Inflammatory macrophage (primary cell): ENCODE data around the gene ZNF618.

Source experiments
- DNase-seq, 2 donors: peaks; one replicate each; pipeline ENCODE4 v3.0.0-alpha.2; 2020 to 2022
- total RNA-seq, 18 experiments: gene quantifications; one replicate each; lab custom pipeline; 2026; ENCODE audit warnings: mixed read lengths in 6 of 18, inconsistent platforms in 2 of 18; lab: John Stamatoyannopoulos, UW

The ZNF618 gene, protein sequence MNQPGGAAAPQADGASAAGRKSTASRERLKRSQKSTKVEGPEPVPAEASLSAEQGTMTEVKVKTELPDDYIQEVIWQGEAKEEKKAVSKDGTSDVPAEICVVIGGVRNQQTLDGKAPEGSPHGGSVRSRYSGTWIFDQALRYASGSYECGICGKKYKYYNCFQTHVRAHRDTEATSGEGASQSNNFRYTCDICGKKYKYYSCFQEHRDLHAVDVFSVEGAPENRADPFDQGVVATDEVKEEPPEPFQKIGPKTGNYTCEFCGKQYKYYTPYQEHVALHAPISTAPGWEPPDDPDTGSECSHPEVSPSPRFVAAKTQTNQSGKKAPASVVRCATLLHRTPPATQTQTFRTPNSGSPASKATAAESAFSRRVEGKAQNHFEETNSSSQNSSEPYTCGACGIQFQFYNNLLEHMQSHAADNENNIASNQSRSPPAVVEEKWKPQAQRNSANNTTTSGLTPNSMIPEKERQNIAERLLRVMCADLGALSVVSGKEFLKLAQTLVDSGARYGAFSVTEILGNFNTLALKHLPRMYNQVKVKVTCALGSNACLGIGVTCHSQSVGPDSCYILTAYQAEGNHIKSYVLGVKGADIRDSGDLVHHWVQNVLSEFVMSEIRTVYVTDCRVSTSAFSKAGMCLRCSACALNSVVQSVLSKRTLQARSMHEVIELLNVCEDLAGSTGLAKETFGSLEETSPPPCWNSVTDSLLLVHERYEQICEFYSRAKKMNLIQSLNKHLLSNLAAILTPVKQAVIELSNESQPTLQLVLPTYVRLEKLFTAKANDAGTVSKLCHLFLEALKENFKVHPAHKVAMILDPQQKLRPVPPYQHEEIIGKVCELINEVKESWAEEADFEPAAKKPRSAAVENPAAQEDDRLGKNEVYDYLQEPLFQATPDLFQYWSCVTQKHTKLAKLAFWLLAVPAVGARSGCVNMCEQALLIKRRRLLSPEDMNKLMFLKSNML
- total RNA-seq = 3.8 to 49.2 (median 8.1) reads per million in 18 experiments

DNA sequence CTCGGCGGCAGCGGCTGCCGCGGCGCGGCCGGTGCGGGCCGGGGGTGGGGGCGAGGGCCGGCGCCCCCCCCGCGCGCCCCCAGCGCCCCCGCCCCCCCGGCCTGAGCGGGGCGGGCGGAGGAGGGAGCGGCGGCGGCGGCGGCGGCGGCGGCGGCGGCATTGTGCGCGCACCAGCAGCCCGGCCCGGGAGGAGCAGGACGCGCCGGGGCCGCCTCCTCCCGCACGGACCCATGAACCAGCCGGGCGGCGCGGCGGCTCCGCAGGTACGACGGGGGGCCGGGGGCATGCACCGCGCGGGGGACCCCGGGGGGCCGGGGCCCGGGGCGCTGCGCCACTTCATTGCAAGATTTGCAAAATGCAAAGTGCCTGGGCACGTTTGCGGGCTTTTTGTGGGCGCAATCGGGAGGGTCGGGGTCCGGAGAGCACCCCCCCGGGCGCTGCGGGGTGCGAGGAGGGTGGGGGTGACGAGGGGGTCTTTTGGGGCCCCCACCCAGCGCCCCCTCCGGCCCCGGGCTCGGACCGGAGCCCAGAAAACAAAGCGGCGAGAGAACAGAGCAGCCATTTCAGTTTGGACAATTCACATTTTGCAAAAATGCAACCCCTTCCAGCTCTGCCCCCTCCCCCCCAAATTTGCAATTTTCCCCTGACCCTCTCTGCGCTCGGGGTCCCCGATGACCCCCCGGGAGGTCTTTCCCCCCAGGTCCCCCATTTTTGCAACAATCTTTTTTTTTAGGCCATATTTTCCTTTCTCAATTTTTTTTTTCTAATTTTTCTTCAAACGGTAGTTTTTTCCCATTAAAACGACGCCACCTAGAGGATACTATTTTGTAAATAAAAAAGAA, at the start of gene ZNF618:
Gene ZNF618 (plus strand): TSS at position 159 of the 842 bp plus-strand sequence. CDS start 72 bp downstream, at position 231.
- peak; percentile 42 to 45 for DNase-seq

DNA sequence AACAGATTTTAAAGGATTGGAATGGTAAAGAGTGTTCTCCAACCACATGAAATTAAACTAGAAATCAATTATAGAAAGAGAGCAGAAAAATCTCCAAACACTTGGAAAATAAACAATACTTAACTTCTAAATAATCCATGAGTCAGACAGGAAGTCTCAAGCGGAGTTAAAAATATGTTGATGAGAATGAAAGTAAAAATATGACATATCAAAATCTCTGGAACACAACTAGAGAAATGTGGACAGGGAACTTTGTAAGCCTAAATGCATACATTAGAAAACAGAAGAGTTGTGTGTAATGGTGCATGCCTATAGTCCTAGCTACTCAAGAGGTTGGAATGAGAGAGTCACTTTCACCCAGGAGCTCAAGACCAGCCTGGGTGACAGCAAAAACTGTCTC, 47.9 kb upstream of the ZNF618 start:
- no peak for DNase-seq

DNA sequence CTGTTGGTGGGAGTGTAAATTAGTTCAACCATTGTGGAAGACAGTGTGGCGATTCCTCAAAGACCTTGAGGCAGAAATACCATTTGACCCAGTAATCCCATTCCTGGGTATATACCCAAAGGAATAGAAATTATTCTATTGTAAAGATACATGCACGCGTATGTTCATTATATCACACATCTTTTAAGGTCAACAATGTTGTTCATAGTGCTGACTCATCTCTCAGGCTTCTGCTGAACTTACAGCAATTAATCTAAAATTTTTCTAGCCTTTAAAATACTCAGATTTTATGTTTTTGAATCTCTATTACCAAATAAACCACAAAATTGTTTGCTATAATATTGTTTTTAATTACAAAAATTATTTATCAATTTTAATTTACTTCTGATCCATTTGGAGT, 38.8 kb upstream of the ZNF618 start:
- DNase-seq = no peak

DNA sequence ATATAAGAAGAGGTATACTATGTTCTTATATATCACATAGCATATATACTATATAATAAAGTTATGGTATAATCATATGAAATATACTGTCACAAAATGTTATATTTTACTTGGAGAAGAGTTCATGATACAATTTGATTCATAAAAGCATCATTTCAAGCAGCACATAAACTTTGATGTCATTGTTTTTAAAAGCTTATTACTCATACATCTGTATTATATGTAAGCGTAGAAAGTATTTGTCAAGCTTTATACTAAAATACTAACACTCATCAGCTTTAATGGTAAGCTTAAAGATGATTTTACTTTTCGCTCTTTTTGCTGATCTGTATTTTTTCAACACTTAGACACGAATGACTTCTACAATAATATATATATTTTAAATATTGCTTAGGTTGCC, 34.0 kb upstream of the ZNF618 start:
- no peak for DNase-seq

DNA sequence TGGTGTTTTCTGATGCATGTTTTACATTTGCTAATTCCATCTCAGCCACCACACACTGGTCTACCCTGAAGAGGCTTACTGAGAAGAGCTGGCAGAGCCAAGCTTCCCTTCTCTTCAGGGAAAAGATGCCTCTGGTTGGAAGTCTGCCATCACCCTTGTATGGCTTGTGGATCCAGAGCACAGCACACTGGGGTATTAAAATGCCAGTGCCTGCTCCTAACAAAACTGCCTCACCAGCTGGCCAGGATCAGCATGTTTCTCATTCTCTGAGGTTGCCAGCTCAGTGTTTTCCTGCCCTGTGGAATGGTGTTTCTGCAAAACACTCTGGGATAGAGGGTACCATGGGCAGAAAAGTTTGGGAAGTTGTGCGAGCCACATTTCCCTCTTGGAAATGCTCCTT, 31.6 kb upstream of the ZNF618 start:
- DNase-seq = no peak

DNA sequence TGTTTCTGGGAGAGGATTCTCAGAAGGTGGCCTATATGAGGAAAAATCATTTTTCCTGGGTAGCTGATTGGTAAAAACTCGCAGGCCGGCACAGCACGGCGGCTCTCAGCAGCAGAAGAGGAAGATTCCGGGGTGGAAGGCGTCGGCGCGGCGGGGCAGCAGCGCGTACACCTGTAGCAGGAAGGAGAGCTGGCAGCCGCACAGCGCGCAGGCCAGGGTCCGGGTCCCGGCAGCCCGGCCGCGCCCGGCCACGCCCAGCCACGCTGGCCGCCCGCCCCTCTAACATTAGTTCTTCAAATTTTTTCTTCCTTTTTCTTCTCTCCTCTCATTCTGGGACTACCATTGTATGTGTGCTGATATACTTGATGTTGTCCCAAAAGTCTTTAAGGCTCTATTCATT, 24.8 kb upstream of the ZNF618 start:
- no peak for DNase-seq

DNA sequence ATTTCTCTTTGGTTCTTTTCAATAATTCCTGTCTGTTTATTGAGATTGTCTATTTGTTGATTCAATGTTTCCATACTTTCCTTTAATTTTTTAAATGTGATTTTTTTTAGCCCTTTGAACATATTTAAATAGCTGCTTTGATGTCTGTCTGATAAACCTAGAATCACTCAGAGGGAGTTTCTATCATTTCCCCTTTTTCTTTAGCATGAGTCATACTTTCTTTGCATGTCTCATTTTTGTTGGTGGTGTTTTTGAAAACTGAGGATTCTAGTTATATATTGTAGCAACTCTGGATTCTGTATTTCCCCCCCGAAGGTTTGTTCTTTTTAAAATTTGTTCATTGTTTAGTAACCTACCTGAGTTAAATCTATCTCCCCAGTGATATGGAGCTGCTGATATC, 24.2 kb upstream of the ZNF618 start:
- DNase-seq = peak in 1 of 2 donors; percentile 53

DNA sequence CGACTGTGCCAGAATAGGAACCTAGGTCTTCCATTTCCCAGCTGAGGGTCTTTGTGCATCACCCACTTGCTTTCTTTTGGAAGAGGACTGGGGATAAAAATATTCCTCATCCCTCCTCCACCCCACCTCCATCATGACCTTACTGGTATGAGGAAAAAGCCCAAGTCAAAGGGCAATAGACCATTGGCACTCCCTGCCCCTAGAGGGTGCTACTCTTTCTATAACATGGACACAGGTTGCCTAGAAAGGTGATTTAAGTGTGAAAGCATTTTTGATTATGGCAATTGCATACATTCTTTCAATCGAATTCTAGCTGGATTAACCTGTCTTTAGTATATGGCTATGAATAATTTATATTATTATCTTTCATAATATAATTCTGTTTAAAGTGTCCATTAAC, 22.8 kb upstream of the ZNF618 start:
- DNase-seq = no peak

DNA sequence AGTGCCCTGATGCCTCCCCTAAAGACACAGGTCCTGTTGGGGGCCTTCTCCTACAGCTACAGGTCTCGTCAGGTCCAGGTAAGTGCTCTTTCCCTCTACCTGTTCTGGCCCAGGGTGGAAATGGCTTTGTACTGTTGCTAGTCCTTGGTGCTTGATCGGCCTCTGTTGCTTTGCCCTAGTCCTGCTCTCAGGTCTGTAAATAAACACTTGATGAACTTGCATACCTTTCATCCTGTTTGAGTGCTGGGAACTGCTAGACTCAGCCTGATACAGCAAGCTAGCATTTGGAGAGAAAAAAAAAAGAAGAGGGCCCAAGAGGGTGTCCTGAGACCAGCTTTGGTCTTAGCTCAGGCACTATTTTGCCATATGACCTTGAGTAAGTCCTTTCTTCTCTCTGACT, 21.8 kb upstream of the ZNF618 start:
- DNase-seq = no peak

DNA sequence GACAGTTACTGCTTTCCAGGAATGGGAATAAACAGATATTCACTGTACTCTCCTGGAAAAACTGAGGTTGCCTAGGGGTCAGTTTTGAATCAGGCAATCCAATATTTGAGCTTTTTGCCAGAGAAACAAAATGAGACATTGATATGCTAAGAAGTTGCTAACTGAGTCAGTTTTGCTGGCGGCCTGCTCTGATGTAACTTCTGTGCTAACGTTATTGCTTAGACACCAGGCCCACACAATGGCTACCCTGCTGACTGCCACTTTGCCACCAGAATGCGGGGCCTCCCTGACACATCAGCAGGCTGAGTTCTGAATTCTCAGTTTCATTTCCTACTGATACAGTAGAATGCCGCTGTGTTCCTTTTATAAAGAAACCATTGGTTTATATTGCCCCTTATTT, 18.2 kb upstream of the ZNF618 start:
- DNase-seq = peak; percentile 85 to 95

DNA sequence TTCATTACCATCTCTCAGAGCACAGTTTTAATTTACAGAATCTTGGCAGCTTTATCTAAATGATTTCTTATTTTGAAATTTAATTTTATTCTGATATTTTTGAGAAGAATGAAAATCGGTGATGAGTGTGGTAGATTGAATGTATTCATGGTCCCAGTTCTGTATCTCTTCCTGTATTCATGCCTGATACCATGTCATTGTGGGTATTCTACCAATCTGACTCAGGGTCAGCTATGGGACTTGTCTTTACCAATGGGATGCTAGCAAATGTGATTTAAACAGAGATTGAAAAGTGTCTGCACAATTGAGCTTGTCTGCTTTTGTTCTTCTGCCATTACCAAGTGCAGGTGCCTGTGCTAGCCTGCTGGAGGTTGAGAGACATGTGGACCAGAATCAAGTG, 17.8 kb upstream of the ZNF618 start:
- DNase-seq = no peak

DNA sequence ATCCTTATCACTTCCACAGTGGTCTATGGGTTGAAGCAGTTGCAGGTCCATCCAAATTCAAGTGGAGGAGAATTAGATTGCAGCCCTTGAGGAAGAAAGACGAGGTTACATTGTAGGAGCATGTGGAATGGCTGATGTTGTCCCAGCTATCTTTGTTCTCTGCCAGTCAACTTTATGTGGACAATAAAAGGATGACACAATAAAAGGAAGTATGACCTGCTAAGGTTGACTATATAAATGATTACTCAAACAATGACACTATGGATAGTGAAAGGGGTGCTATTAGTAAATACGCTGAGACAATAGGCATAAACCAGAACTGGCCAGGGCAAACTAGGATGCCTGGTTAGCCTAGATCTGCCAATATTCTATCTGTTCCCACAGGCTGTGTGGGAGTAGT, 12.8 kb upstream of the ZNF618 start:
- DNase-seq = no peak

DNA sequence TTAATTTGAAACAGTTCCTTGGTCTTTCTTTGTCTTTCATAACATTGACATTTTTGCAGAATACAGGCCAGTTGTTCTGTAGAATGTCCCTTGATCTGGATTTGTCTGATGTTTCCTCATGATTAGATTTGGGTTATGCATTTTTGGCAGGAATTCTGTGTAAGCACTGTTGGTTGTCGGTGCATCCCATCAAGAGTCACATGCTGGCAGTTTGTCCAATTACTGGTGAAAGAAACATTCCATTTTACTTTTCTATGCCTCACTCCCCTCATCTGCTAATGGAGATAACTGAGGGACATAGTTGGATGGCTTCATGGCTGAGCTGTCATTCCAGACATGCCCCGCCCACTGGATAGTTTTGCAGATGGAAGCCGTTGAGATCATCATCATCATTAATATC, 7.6 kb upstream of the ZNF618 start:
- DNase-seq = no peak

DNA sequence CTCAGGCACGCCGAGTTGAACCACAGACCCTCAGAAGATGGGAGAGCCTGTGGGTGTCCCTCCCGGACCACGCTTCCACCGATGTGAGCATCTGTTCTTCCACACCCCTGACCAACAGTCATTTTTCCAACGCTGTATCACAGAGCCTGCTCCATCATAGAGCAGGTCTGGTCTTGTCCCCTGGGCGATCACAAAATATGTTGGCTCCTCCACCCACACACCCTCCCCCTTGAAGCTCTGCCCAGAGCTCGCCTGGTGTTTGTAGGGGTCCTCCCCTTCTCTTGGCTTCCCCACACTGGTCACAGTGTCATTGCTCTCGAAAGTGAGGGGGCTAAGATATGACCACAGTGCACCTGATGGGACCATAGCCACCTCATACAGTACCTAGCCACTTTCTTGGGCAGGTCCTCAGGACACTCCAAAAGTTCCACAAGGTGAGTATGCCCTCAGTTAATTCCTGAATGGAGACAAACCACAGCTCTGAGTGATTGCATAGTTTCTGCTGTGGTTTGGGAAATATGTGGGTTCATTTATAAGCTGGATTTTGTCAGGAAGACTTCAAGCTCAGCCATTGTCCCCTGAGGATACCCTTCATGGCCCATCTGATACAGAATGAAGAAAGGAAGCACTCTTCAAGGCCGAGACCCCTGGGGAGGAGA, 3.5 kb upstream of the ZNF618 start:
- DNase-seq = no peak

DNA sequence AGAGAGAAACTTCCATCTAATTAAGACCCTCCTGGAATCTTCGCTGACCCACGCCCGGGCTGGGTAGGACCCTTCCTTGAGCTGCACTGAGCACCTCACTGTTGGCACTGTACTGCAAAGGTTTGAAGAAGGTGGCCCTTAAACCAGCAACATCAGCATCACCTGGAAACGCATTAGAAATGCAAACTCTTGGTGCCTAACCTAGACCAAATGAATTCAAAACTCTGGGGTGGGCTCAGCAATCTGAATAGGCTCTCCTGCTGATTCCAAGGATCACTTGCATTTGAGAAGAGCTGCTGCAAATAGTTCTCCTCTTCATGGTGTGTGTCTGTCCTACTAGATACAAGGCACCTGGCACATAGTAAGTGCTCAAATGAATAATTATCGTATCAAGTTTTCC, 2.7 kb upstream of the ZNF618 start:
- no peak for DNase-seq

DNA sequence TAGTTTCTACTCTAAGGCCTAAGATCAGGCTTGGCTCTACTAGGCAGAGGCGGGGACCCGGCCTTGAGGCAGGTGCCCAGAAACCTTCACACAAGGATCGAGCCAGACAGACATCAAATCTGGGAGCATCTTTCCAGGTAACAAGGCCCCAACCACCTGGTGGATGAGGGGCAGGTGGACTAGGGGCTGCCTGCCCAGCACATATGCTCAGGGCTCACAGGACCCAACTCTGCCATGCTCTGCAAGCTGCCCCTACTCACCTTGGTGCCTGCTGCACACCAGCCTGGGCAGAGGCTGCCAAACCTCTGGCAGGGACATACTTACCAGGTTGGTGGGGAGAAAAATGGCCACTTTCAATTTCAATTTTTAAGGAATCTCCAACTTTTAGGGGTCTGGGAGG, 2.2 kb upstream of the ZNF618 start:
- no peak for DNase-seq

DNA sequence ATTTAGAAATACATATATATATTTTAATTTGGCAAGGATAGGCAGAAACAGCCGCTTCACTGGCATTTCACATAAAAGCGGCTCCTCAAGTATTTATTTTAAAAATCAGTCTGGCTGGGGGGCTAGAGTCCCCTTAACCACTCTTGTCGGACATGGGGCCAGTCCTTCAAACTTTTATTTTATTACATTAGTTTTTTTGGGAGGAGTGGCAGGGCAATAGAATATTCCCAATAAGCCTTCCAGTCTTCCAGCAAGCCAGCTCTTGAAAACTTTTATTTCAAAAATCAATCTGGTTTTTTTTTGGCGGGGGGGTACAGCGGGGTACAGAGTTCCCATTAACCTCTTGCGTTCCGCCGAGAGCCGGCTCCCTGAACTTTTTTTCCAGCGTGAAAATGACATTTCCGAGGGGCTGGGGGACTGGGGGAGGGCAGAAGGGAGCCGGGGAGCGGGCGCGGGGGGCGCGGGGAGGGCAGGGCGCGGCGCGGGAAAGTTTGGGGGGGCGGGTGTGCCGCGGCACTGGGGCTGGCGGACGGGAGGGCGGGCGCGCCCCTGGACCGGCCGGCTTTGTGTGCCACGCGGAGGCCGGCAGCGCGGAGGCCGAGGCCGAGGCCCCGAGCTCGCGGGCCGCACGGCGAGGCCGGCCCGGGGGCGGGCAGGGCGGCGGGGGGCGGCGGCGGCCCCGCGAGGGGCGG, 504 bp upstream of the ZNF618 start:
- no peak for DNase-seq

DNA sequence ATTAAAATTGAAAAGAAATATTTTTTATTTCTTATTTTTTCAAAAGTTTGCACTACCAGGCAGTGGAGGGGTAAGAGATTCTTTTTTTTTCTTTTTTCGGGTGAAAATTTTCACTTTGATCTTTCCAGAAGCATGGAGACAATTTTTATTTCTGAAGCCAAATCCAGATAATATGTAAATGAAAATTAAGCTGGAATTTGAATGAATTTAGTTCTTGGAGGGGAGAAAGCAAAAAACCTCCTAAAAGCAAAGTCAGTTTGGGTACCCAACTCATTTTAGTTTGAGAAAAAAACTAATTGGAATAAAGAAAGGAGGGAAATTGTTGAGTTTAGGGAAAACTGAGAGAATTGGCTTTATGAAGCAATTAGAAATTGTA, 872 bp downstream of the ZNF618 start:
- DNase-seq = no peak

DNA sequence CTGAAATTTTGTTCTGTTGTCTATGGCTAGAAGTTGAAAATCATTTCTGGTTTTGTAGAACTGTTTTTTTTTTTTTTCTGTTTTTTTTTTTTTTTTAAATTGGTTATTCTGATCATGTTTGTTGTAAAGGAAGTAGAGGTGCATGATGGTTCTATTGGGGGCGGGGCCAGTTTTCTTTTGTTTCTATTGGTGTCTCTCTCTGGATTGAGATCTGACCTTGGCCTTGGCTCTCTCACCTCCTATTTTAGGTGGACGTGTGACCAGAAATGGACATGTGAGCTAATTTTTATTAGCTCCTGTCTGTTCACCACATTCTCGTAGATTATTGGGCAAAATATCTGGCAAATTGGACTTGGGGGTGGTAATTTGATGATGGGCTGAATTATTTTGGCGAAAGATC, 3.2 kb downstream of the ZNF618 start:
- no peak for DNase-seq

DNA sequence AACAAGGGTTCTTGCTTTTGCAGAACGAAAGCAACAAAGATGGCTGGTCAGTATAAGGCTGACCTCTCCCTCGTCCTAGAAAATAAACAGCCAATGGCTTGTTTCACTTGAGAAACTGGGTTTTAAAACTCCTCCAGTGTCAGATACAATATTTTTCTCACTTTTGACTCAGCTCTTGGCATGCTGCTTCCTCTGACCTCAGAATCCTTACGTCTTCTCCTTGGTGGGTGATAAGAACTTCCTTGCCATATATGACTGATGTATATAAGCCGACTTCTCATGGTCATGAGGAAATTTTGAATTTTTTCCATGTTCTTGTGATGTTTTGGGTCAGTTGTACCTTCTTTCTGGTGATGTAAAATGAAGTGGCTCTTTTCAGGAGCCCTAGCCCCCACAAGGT, 3.8 kb downstream of the ZNF618 start:
- no peak for DNase-seq

DNA sequence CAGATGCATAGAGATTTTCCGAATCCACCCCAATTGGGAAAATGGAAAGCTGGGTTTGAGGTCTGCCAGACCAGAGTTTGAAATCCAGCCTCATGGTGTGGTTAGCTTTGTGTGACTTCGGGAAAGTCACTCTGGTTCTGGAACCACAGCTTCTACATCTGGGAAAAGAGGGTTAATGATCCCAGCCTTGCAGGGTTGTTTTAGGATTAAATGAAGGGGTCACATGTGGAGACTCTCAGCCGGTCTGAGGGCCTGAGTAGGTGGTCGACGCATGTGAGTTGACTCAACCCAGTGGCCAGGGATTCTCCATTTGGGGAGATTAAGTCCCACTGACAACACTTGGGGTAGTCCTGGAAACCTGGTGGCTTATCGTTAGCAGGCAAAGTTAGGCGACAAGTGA, 6.1 kb downstream of the ZNF618 start:
- DNase-seq = no peak
